ENCODE data around the gene AJAP1.

AJAP1 gene

GRCh38 chr1:4676253-4676652, 21.8 kb downstream of the AJAP1 start:
- TF ChIP-seq, protein P1, sequence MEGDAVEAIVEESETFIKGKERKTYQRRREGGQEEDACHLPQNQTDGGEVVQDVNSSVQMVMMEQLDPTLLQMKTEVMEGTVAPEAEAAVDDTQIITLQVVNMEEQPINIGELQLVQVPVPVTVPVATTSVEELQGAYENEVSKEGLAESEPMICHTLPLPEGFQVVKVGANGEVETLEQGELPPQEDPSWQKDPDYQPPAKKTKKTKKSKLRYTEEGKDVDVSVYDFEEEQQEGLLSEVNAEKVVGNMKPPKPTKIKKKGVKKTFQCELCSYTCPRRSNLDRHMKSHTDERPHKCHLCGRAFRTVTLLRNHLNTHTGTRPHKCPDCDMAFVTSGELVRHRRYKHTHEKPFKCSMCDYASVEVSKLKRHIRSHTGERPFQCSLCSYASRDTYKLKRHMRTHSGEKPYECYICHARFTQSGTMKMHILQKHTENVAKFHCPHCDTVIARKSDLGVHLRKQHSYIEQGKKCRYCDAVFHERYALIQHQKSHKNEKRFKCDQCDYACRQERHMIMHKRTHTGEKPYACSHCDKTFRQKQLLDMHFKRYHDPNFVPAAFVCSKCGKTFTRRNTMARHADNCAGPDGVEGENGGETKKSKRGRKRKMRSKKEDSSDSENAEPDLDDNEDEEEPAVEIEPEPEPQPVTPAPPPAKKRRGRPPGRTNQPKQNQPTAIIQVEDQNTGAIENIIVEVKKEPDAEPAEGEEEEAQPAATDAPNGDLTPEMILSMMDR (IDR thresholded peaks at IDR 0.05): no peak
- Histone ChIP-seq H3K4me1 (no peaks in the 10 kb centered on the region), H3K27me3 (peaks cover 0 to 4% of the 10 kb centered on the region in 2 donors), H3K36me3 (no peaks in the 10 kb centered on the region), H3K27ac (no peak overlapping the region), H3K4me3 (no peak overlapping the region), H3K9me3 (peaks cover 0 to 30% (median 17%) of the 10 kb centered on the region in 3 donors)
- no peak for DNase-seq
- intact Hi-C loops (cut with DNase I; ENCODE audit: low total_unique reads): no loop called here

DNA sequence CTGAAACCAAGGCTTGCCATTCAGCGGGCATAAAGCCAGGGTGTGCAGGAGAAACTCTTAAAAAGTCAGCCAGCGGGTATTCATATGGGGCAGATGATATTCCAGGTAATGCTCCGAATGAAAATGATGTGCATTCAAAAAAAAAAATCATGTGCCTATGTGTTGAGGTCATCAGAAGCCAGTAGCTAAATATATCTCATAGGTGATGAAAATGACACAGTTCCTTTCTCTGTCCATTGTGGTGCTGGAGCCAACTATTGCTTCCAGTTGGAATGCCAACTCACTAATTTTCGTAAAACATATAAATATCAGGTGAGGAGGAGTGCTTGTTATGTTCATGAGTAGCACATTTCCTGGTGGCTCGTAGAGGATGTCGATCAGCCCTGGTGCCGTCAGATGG, 23.2 kb downstream of the AJAP1 start:
- DNase-seq: no peak
- peaks cover 0 to 4% of the 10 kb centered on the region in 2 donors for H3K27me3 ChIP-seq
- H3K4me3 ChIP-seq: no peak overlapping the region
- TF ChIP-seq, protein P1 (IDR thresholded peaks at IDR 0.05): no peak
- H3K27ac ChIP-seq: no peak overlapping the region
- intact Hi-C loops (cut with DNase I; ENCODE audit: low total_unique reads): no loop called here
- peaks cover 0 to 34% (median 17%) of the 10 kb centered on the region in 3 donors for H3K9me3 ChIP-seq
- no peaks in the 10 kb centered on the region for H3K4me1 ChIP-seq
- H3K36me3 ChIP-seq: no peaks in the 10 kb centered on the region

- Histone ChIP-seq H3K27me3 (peaks cover 0 to 4% of the 10 kb centered on the region in 2 donors), H3K4me1 (no peaks in the 10 kb centered on the region), H3K4me3 (no peak overlapping the region), H3K27ac (no peak overlapping the region), H3K9me3 (peaks cover 0 to 34% (median 17%) of the 10 kb centered on the region in 3 donors), H3K36me3 (no peaks in the 10 kb centered on the region)
- TF ChIP-seq, protein P1 (IDR thresholded peaks at IDR 0.05): no peak
- DNase-seq: no peak
- intact Hi-C loops (cut with DNase I; ENCODE audit: low total_unique reads): no loop called here
These were observed 23.8 kb downstream of the AJAP1 start for GRCh38 chr1:4678066-4678717.

DNA sequence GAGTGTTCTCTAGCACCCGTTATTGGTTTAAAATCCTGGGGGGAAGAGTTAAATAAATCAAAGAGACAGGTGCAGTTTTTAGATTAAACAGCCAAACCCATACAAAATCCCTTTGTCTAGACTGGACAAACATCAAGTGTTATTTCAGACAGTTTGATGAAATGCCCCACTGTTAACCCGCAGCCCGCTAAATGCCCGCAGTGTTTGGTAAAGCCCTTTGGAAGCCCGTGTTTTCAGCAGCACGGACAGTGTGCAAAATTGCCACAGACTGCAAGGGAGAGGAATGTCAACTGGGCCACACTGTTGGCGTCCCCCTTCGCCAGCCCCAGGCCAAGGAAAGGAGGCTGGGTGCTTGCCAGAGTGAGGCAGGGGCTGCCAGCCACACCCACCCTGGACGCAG, 26.6 kb downstream of the AJAP1 start:
- peaks cover 0 to 16% of the 10 kb centered on the region in 2 donors for H3K27me3 ChIP-seq
- H3K9me3 ChIP-seq: peaks cover 0 to 28% (median 17%) of the 10 kb centered on the region in 3 donors
- no peak overlapping the region for H3K27ac ChIP-seq
- H3K4me1 ChIP-seq: no peaks in the 10 kb centered on the region
- no peaks in the 10 kb centered on the region for H3K36me3 ChIP-seq
- DNase-seq: no peak
- intact Hi-C loops (cut with DNase I; ENCODE audit: low total_unique reads): no loop called here
- TF ChIP-seq, protein P1 (IDR thresholded peaks at IDR 0.05): no peak
- no peak overlapping the region for H3K4me3 ChIP-seq

DNA sequence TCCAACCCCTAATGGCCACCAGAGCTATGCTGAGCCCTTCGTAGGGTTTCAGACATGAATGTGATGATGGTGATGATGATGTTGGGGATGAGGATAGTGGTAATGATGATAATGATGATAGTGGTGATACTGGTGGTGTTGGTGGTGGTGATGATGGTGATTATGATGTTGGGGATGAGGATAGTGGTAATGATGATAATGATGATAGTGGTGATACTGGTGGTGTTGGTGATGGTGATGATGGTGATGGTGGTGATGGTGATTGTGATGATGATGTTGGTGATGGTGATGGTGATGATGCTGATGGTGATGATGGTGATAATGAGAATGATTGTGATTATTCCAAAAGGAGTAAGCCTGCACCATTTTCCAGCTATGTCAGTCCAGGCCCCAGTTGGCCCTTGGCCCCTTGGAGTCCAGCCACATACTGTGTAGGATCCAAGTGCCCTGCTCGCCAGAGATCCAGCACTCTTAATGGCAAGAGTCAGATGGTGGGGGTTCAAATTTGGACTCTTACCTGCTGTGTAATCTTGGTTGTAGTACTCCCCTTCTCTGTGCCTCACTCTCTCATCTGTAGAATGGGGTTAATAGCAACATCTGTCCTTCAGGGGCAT, 28.3 kb downstream of the AJAP1 start:
- Histone ChIP-seq H3K27ac (no peak overlapping the region), H3K27me3 (peaks cover 0 to 16% of the 10 kb centered on the region in 2 donors), H3K4me1 (no peaks in the 10 kb centered on the region), H3K9me3 (peaks cover 0 to 27% (median 17%) of the 10 kb centered on the region in 3 donors), H3K36me3 (no peaks in the 10 kb centered on the region), H3K4me3 (no peak overlapping the region)
- intact Hi-C loops (cut with DNase I; ENCODE audit: low total_unique reads): no loop called here
- TF ChIP-seq, protein P1 (IDR thresholded peaks at IDR 0.05): no peak
- DNase-seq: no peak
